Measurements from ENCODE around the gene HSD17B1. TPM values are rescaled to one million over a fixed set of nuclear protein-coding genes. Genes with fewer than 3 reads are reported as not detected.
A peak's percentile ranks its signal among the peaks of the same experiment; 100 is the strongest.

HSD17B1 gene
- total and polyA plus RNA-seq, 2 of the 13 experiments (the other 11 are each of a cell fraction or from before 2014, with no cell fraction given): 0.54 to 0.93 TPM

GRCh38 chr17:42577532-42578281 lies 25.0 kb downstream of the HSD17B1 start, which contains the start of gene PSMC3IP (continued):
- no peak; the same call in 1 of the 2 replicates for TF ChIP-seq ZFP41 (CRISPR knock-in tag; IDR thresholded peaks at IDR 0.05; ENCODE audit: borderline replicate concordance)
- peak; percentile 80; the same call in 1 of the 2 replicates for TF ChIP-seq ZNF790 (CRISPR knock-in tag; IDR thresholded peaks at IDR 0.05; ENCODE audit: borderline replicate concordance)
- TF ChIP-seq RXRA (CRISPR knock-in tag; IDR thresholded peaks at IDR 0.05): peak; percentile 99
- TF ChIP-seq ZBTB42 (CRISPR knock-in tag; IDR thresholded peaks at IDR 0.05): no peak; the same call in 1 of the 2 replicates
- TF ChIP-seq GLI4 (CRISPR knock-in tag; IDR thresholded peaks at IDR 0.05; ENCODE audit: borderline replicate concordance): peak; percentile 84
- TF ChIP-seq ETS1 (CRISPR knock-in tag; IDR thresholded peaks at IDR 0.05): no peak; the same call in 1 of the 2 replicates
- no peak for TF ChIP-seq EZH2 (conservative IDR thresholded peaks at IDR 0.05; ENCODE audit: low read depth, low read length)
- TF ChIP-seq THAP11 (CRISPR knock-in tag; IDR thresholded peaks at IDR 0.05): peak; percentile 91
- TF ChIP-seq GMEB2 (CRISPR knock-in tag; IDR thresholded peaks at IDR 0.05; ENCODE audit: low read depth): no peak
- TF ChIP-seq ZNF572 (CRISPR knock-in tag; IDR thresholded peaks at IDR 0.05): no peak
- TF ChIP-seq ZNF142 (CRISPR knock-in tag; IDR thresholded peaks at IDR 0.05): no peak
- TF ChIP-seq MBD4 (IDR thresholded peaks at IDR 0.05; ENCODE audit: borderline replicate concordance, low read length): no peak
- no peak; the same call in 1 of the 2 replicates for TF ChIP-seq NFIC (IDR thresholded peaks at IDR 0.05; ENCODE audit: low read length)
- TF ChIP-seq RFXAP (CRISPR knock-in tag; IDR thresholded peaks at IDR 0.05; ENCODE audit: borderline replicate concordance): peak; percentile 64; the same call in 1 of the 2 replicates
- TF ChIP-seq ZNF839 (CRISPR knock-in tag; IDR thresholded peaks at IDR 0.05; ENCODE audit: borderline replicate concordance): peak; percentile 70; the same call in 1 of the 2 replicates
- TF ChIP-seq ZMAT3 (CRISPR knock-in tag; conservative IDR thresholded peaks at IDR 0.05): no peak; the same call in 1 of the 2 replicates
- no peak for TF ChIP-seq ZNF343 (CRISPR knock-in tag; IDR thresholded peaks at IDR 0.05)
- 0 out of 2 replicates have a peak, but pooled peaks have one; percentile 8 for TF ChIP-seq NFE2L1 (CRISPR knock-in tag; IDR thresholded peaks at IDR 0.05; ENCODE audit: borderline replicate concordance)
- peak; percentile 72 for TF ChIP-seq ATF7-NPFF (CRISPR knock-in tag; IDR thresholded peaks at IDR 0.05; ENCODE audit: low read depth)
